Measurements from ENCODE around the gene RSPO4. TPM values are rescaled to one million over a fixed set of nuclear protein-coding genes. Genes with fewer than 3 reads are reported as not detected.

RSPO4 gene
- total RNA-seq, 2 experiments from 2014 or later: not detected

- ChIA-PET CTCF (ENCODE audit: unreplicated experiment) (no interaction called here), POLR2A (no interaction called here)
- Histone ChIP-seq H3K79me2 (ENCODE audit: insufficient read depth, low read depth, low read length) (no peaks in the 10 kb centered on the region), H4K20me1 (ENCODE audit: insufficient read depth, low read length) (no peaks in the 10 kb centered on the region), H3K27ac (ENCODE audit: low read depth, low read length, poor library complexity, severe bottlenecking) (no peak overlapping the region), H3K9me2 (ENCODE audit: insufficient read depth, low read length) (no peaks in the 10 kb centered on the region), H3K4me2 (ENCODE audit: low read length) (no peak overlapping the region), H3K4me3 (ENCODE audit: low read depth, low read length, poor library complexity, severe bottlenecking) (no peak overlapping the region), H3K9me3 (ENCODE audit: low read length) (no peaks in the 10 kb centered on the region), H2AFZ (ENCODE audit: low read length) (no peak overlapping the region), H3K4me1 (ENCODE audit: insufficient read depth, low read length, poor library complexity, severe bottlenecking) (no peaks in the 10 kb centered on the region), H3K36me3 (ENCODE audit: insufficient read depth, low read length) (no peaks in the 10 kb centered on the region)
- DNase-seq (ENCODE audit: low spot score): no peak
- TF ChIP-seq EZH2phosphoT487 (IDR thresholded peaks at IDR 0.05; ENCODE audit: borderline replicate concordance, low read depth, low read length): no peak
- no peak for TF ChIP-seq CTCF (conservative IDR thresholded peaks at IDR 0.05; ENCODE audit: low read length)
- intact Hi-C loops (cut with micrococcal nuclease; ENCODE audit: unreplicated experiment): no loop called here
- no TSS peak for BruUV-seq (replicated peaks)
Observed at GRCh38 chr20:919491-919916, 82.6 kb downstream of the RSPO4 start.

GRCh38 chr20:917416-917815 is 84.7 kb downstream of the RSPO4 start:
- no TSS peak for BruUV-seq (replicated peaks)
- Histone ChIP-seq H3K9me3 (ENCODE audit: low read length) (no peaks in the 10 kb centered on the region), H3K4me3 (ENCODE audit: low read depth, low read length, poor library complexity, severe bottlenecking) (no peak overlapping the region), H3K36me3 (ENCODE audit: insufficient read depth, low read length) (no peaks in the 10 kb centered on the region), H3K79me2 (ENCODE audit: insufficient read depth, low read depth, low read length) (no peaks in the 10 kb centered on the region), H4K20me1 (ENCODE audit: insufficient read depth, low read length) (no peaks in the 10 kb centered on the region), H3K9me2 (ENCODE audit: insufficient read depth, low read length) (no peaks in the 10 kb centered on the region), H3K4me1 (ENCODE audit: insufficient read depth, low read length, poor library complexity, severe bottlenecking) (no peaks in the 10 kb centered on the region), H3K4me2 (ENCODE audit: low read length) (no peak overlapping the region), H2AFZ (ENCODE audit: low read length) (no peak overlapping the region), H3K27ac (ENCODE audit: low read depth, low read length, poor library complexity, severe bottlenecking) (no peak overlapping the region)
- POLR2A ChIA-PET: no interaction called here
- TF ChIP-seq EZH2phosphoT487 (IDR thresholded peaks at IDR 0.05; ENCODE audit: borderline replicate concordance, low read depth, low read length): no peak
- TF ChIP-seq CTCF (conservative IDR thresholded peaks at IDR 0.05; ENCODE audit: low read length): no peak
- CTCF ChIA-PET (ENCODE audit: unreplicated experiment): no interaction called here
- DNase-seq (ENCODE audit: low spot score): no peak
- intact Hi-C loops (cut with micrococcal nuclease; ENCODE audit: unreplicated experiment): no loop called here

GRCh38 chr20:916825-917224 is 85.3 kb downstream of the RSPO4 start:
- no peak overlapping the region for H2AFZ ChIP-seq (ENCODE audit: low read length)

More at GRCh38 chr20:916825-917224, 85.3 kb downstream of the RSPO4 start:
- H3K79me2 ChIP-seq (ENCODE audit: insufficient read depth, low read depth, low read length): no peaks in the 10 kb centered on the region
- TF ChIP-seq EZH2phosphoT487 (IDR thresholded peaks at IDR 0.05; ENCODE audit: borderline replicate concordance, low read depth, low read length) (no peak), CTCF (conservative IDR thresholded peaks at IDR 0.05; ENCODE audit: low read length) (no peak)
- no peak for DNase-seq (ENCODE audit: low spot score)
- CTCF ChIA-PET (ENCODE audit: unreplicated experiment): no interaction called here
- no TSS peak for BruUV-seq (replicated peaks)
- H3K9me3 ChIP-seq (ENCODE audit: low read length): no peaks in the 10 kb centered on the region
- H3K36me3 ChIP-seq (ENCODE audit: insufficient read depth, low read length): no peaks in the 10 kb centered on the region
- intact Hi-C loops (cut with micrococcal nuclease; ENCODE audit: unreplicated experiment): no loop called here
- no peaks in the 10 kb centered on the region for H3K4me1 ChIP-seq (ENCODE audit: insufficient read depth, low read length, poor library complexity, severe bottlenecking)
- no peaks in the 10 kb centered on the region for H3K9me2 ChIP-seq (ENCODE audit: insufficient read depth, low read length)
- no peak overlapping the region for H3K4me3 ChIP-seq (ENCODE audit: low read depth, low read length, poor library complexity, severe bottlenecking)
- H4K20me1 ChIP-seq (ENCODE audit: insufficient read depth, low read length): no peaks in the 10 kb centered on the region
- H3K27ac ChIP-seq (ENCODE audit: low read depth, low read length, poor library complexity, severe bottlenecking): no peak overlapping the region
- POLR2A ChIA-PET: no interaction called here
- no peak overlapping the region for H3K4me2 ChIP-seq (ENCODE audit: low read length)

Measured in OCI-LY7 (cell line).